ENCODE data around the gene KRT16.
A peak's percentile ranks its signal among the peaks of the same experiment; 100 is the strongest.
"Not testable (repeated sequence)": the region's sequence is repeated elsewhere in the genome, so short reads cannot be mapped to it uniquely, and the experiment has no call there.

The KRT16 gene

GRCh38 chr17:41612376-41613160 lies at the start of gene KRT16:
TSS of gene KRT16 (minus strand) at chr17:41612767. CDS start at chr17:41612688, 79 bp downstream.
- not testable (repeated sequence) for DNase-seq

GRCh38 chr17:41660221-41660711 lies 47.7 kb upstream of the KRT16 start:
- DNase-seq = no peak

GRCh38 chr17:41659427-41660212 lies 47.1 kb upstream of the KRT16 start:
- no peak for DNase-seq

GRCh38 chr17:41658846-41659245 lies 46.3 kb upstream of the KRT16 start:
- DNase-seq = no peak

- DNase-seq = no peak
Measured at GRCh38 chr17:41657936-41658335, 45.4 kb upstream of the KRT16 start.

GRCh38 chr17:41657176-41657754 lies 44.7 kb upstream of the KRT16 start:
- DNase-seq = no peak

- DNase-seq = no peak
Measured at GRCh38 chr17:41656249-41657023, 43.9 kb upstream of the KRT16 start.

GRCh38 chr17:41655611-41656111 lies 43.1 kb upstream of the KRT16 start:
- no peak for DNase-seq

GRCh38 chr17:41654678-41655607 lies 42.4 kb upstream of the KRT16 start:
- DNase-seq = no peak

GRCh38 chr17:41653892-41654677 lies 41.5 kb upstream of the KRT16 start:
- DNase-seq = no peak

- DNase-seq = no peak
Measured at GRCh38 chr17:41653421-41653820, 40.9 kb upstream of the KRT16 start.

- no peak for DNase-seq
Measured at GRCh38 chr17:41652461-41652970, 39.9 kb upstream of the KRT16 start.

GRCh38 chr17:41651625-41652460 lies 39.3 kb upstream of the KRT16 start:
- no peak for DNase-seq

GRCh38 chr17:41650794-41651624 lies 38.4 kb upstream of the KRT16 start:
- no peak for DNase-seq

- DNase-seq = no peak
Measured at GRCh38 chr17:41649923-41650519, 37.5 kb upstream of the KRT16 start.

GRCh38 chr17:41648411-41649195 lies 36.0 kb upstream of the KRT16 start:
- DNase-seq = peak; percentile 72 to 85 (median 78)

- peak; percentile 71 to 89 (median 84) for DNase-seq
Measured at GRCh38 chr17:41647940-41648410, 35.4 kb upstream of the KRT16 start.

Measured in activated CD4-positive, CD25-positive, alpha-beta regulatory T cell (primary cell).